ENCODE results near the gene UNK.
A peak's percentile ranks its signal among the peaks of the same experiment; 100 is the strongest.

Gene UNK

GRCh38 chr17:75820094-75821080 is 35.8 kb downstream of the UNK start:
- no peak for DNase-seq (ENCODE audit: low read depth in 3 of 3)

DNA sequence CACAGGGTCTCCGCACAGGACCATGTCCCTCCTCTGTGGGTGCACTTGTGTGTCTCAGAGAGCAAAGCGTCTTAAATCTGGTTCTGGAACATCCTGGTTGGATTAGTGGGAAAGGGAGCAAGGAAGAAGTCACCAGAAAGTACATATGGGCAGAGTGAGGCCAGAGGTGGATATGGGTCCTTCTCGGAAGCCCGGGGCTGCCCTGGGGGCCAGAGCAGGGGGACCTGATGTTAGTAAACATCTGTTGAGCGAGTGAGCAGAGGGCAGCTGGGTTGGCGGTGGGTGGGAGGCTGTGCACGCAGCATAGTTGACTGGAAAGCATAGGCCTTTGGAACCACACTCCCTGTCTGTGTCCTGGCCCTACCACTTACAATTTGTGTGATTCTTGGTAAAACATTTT is 36.9 kb downstream of the UNK start:
- no peak for DNase-seq (ENCODE audit: low read depth in 3 of 3)

DNA sequence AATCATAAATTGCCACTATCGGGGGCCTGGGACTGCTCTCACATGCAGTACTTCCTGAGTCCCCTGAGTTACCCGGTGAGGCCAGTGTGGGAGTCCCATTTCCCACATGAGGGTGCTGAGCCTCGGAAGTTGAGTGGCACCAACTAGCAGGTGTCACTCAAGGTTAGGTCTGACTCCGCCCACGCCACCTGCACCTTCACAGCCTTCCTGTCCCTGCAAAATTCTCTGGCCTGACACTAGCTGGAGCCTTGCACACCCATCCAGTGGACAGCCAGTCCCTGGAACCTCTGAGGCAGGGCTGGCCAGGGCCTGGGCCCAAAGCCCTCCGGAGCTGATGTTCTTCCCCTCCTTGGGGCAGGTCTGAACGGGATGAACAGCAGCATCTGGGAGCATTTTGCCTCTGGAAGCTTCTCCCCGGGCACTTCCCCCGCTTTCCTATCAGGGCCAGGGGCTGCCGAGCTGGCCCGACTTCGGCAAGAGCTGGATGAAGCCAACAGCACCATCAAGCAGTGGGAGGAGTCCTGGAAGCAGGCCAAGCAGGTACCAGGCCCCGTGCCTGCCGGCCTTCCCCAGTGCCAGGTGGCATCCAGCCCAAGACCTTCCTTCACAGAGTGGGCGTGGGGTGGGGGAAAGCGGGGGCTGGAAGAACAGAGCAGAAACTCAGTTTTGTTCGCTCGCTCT is 37.7 kb downstream of the UNK start:
- peak in 1 of 3 experiments; percentile 27 for DNase-seq (ENCODE audit: low read depth in 3 of 3)

GRCh38 chr17:75822800-75823166 is 38.2 kb downstream of the UNK start:
- DNase-seq (ENCODE audit: low read depth in 3 of 3) = no peak

DNA sequence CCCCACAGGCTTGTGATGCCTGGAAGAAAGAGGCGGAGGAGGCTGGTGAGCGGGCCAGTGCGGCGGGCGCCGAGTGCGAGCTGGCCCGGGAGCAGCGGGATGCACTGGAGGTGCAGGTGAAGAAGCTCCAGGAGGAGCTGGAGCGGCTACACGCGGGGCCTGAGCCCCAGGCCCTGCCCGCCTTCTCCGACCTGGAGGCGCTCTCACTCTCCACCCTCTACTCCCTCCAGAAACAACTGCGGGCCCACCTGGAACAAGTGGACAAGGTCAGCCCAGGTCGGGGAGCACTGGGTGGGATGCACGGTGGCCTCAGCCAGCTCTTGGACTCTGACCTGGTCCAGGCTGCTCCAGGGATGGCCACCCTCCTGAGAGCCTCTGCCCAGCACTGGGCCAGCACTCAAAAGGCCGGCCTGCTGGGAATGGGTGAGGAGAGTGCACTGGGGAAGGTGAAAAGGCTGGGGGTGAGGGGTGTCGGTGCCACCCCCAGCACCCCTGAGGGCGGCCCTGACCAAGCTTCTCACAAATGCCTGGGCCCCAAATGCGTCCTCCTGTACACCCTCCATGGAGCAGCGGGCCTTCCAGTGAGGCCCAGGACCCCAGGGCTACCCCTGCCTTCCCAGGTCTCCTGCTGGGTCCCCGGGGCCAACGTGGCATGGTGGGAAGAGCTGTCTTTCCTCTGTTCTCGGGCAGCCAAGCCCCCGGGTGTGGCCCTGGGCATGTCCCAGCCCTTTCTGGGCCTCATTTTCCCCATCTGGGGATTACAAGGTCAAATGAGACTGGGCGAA is 38.8 kb downstream of the UNK start:
- no peak for DNase-seq (ENCODE audit: low read depth in 3 of 3)

DNA sequence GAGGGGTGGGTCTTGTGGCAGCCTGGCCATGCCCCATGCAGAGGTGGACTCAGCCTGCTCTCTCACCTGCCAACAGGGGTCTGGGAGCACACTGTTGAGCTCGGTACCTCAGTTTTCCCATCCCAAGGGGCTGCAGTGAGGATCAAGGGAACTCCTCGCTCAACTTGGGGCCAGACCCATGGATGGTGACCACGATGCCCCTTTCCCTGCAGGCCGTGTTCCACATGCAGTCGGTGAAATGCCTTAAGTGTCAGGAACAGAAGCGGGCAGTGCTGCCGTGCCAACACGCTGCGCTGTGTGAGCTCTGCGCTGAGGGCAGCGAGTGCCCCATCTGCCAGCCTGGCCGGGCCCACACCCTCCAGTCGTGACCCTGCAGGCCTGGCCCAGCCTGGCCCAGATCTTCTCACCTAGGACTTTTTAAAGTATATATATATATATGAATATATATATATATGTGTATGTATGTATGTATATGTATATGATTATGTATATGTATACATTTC is 39.5 kb downstream of the UNK start:
- no peak for DNase-seq (ENCODE audit: low read depth in 3 of 3)

DNA sequence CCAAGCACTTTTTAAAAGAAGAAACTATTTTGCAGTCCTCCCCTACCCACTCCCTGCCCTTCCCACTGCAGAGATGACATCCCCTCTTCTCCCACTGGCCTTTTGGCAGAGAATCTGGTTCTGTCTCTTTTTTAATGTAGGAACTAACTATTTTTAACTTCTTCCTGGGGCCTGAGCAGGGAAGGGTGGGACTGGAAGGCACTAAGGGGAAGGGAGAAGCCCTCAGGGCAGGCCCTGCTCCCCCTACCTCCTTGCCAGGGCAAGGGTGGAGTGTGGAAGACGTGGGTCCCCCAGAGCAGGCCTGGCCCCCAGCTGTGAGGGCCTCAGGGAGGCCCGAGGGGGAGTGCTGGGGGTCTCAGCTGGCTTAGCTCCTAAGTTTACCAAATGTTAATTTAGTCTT is 40.1 kb downstream of the UNK start:
- no peak for DNase-seq (ENCODE audit: low read depth in 3 of 3)

- DNase-seq (ENCODE audit: low read depth in 3 of 3) = no peak
Measured at GRCh38 chr17:75825149-75825552, 40.5 kb downstream of the UNK start.

- no peak for DNase-seq (ENCODE audit: low read depth in 3 of 3)
Measured at GRCh38 chr17:75825748-75826370, 41.3 kb downstream of the UNK start.

DNA sequence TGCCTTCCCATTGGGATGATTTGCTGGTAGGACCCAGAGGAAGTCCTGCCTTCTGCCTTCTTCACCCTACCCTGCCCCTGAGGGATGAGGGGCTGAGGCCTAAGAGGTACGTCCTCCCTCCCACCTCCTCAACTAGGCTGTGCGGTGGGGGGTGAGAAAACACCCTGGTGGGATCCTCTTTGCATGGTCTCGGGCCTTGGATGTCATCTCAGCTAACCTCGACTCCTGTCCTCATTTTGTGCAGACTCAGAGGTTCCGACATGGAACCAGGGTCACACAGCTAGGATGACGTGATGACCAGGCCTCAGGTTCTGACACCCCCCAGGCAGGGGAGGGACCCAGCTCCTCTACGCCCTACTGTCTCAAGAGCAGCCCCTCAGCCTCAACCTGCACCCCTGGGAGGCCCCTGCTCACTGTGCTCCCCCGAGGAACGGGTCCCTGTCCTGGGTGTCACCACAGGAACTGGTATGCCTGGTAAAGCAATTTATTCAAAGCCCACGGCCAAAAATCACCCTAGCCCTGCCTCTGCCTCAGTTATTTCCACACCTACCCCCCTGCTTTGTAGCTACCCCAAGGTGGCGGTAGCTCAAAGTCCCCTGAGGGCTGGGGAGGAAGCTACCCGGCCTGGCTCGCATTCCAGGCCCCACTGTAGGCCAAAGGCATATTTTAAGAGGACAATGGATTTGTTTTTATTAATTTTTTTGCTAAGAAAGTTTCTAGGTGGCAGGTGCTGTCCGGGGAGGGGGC is 42.1 kb downstream of the UNK start:
- DNase-seq (ENCODE audit: low read depth in 3 of 3) = no peak

- DNase-seq (ENCODE audit: low read depth in 3 of 3) = peak; percentile 22 to 64 (median 42)
Measured at GRCh38 chr17:75827308-75828075, 42.9 kb downstream of the UNK start.

DNA sequence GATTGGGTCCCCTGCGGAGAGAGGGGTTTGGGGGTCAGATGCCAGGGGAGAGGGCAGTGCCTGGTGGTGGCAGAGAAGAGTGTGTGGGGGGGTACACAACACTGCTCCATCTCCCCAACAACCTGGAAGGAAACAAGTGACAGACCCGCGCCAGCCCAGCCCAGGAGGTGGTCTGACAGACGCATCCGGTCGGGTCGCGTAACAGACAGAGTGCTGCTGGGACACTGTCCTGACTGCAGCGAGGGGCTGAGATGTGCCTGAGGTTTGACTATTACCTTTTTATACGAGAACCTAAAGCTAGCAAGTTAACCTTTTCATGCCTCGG is 43.4 kb downstream of the UNK start:
- DNase-seq (ENCODE audit: low read depth in 3 of 3) = no peak

GRCh38 chr17:75828741-75829140 is 44.1 kb downstream of the UNK start:
- no peak for DNase-seq (ENCODE audit: low read depth in 3 of 3)

DNA sequence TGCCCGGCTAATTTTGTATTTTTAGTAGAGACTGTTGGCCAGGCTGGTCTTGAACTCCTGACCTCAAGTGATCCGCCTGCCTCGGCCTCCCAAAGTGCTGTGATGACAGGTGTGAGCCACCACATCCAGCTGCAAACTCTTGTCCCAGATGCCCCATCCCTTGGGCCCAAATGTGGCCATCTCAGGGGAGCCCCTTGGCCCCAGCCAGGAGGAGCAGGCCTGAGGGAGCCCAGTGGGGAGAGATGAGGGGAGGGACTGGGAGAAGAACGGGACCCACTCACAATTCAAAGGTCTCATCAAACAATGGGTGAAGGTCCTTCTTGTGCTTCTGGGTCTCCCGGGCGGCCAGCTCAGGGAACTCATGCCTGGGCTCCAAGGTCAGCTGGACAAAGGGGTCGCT is 45.1 kb downstream of the UNK start:
- DNase-seq (ENCODE audit: low read depth in 3 of 3) = no peak

DNA sequence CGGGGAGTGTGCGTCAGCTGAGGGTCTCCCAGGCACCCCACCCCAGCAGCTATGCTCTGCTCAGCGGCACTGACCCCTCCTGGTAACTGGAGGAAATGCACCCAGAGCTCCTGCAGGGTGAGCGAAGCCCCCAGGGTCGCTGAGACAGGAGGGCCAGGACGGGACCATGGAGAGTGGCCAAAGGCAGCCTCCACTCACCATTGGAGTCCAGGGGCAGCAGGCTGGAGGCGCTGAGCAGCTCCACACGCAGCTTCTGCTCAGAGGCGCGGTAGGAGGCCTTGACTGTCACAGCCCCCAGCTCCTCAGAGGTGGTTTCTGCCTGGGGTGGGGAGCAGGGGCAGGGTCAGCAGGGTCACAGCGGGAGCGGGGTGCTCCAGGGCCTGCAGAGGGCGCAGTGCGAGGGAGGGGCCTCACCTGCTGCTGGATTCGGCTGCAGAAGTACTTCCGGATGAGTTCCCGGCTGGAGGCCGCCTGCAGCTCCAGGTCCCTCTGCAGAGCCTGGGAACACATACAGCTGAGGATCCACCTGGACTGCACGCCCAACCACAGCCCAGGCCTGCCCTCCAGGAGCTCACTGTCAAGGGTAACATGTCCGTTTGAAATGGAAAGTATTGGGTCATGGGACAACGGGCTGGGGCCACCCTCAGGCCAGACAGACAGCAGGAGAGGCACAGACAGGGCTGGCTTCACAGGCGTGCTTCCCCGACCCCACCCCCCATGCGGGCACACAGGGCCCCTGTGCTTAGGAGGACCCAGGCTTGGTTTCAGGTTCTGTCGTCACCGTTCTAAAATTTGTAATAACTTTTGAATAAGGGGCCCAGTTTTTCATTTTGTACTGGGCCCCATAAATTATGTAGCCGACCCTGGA is 45.8 kb downstream of the UNK start:
- DNase-seq (ENCODE audit: low read depth in 3 of 3) = no peak

DNA sequence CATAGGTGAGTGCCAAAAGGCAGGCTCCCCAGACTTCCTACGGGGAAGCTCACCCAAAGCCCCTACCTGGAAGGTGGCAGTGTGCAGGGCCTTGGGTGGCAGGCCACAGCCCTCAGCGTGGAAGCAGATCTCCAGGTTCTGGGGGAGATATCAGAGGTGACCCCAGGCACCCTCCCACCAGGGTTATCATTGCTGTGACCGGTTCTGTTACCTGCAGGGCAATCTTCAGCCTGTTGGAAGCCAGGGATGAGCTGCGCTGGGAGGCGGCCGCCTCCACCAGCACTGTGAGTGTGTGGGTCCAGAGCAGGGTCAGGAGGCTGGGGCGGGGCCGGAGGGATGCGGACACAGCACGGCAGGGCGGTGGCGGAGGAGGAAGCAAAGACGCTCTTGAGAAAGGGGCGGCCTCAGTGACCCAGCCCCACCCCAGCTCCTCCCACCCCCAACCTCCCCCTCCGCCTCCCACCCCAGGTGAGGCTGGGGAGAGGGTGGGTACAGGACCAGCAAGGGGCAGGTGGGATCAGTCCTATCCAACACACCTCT is 46.5 kb downstream of the UNK start:
- no peak for DNase-seq (ENCODE audit: low read depth in 3 of 3)

DNA sequence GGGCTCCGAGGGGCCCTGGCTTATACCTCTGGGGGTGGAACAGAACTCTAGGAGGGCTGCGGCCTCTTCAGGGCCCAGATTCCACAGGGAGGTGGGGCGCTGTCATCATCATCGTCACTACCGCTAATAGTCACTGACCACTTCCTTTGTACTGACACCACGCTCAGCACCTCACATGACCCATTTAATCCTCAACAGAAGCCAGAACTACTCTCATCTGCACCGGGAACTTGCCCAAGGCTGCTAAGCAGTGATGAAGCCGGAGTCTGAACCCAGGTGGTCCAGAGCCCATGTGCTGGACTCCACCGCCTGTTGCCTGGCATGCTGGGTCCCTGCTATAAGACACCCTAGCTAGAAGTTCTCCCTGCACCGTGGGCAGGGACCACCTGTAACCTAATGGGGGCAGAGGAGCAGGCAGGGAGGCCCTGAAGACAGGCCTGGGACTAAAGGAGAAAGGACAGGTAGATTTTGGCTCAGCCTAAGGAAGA is 47.6 kb downstream of the UNK start:
- DNase-seq (ENCODE audit: low read depth in 3 of 3) = no peak

- DNase-seq (ENCODE audit: low read depth in 3 of 3) = no peak
Measured at GRCh38 chr17:75832652-75833400, 48.2 kb downstream of the UNK start.

Measured in stimulated activated CD4-positive, alpha-beta T cell treated with anti-CD3 and anti-CD28 coated beads, TNF-alpha, amount 100 ng/mL, for 24 hours (primary cell).